SU-DHL-6 (cell line): ENCODE measurements around the gene CACNA1C.

ENCODE experiments used
- H2AFZ ChIP-seq: fragments of 200-600 bp; sonication (generic); 2 replicates; pipeline ENCODE4 v1.6.1; 2014; ENCODE audit warnings: low read depth, mild to moderate bottlenecking, moderate library complexity, mixed read lengths, antibody characterized with exemption, low read length; ENCODE audit not compliant: severe bottlenecking
- H3F3A ChIP-seq: fragments of 200-600 bp; shearing (Covaris generic); 2 replicates; pipeline ENCODE4 v1.6.0; 2016; ENCODE audit warnings: antibody characterized with exemption, mild to moderate bottlenecking; ENCODE audit not compliant: insufficient read depth
- H3K27ac ChIP-seq: fragments of 200-600 bp; sonication (generic); 2 replicates; pipeline ENCODE4 v1.5.1; 2016; ENCODE audit warnings: low read depth, mild to moderate bottlenecking, low read length, moderate library complexity, mixed read lengths
- H3K27me3 ChIP-seq: fragments of 200-600 bp; sonication (generic), shearing (Covaris generic); 2 replicates; pipeline ENCODE4 v1.6.0; 2014; ENCODE audit warnings: mild to moderate bottlenecking, low read length
- H3K36me3 ChIP-seq: fragments of 200-600 bp; sonication (generic); 2 replicates; pipeline ENCODE4 v1.6.1; 2014; ENCODE audit warnings: mild to moderate bottlenecking, low read length, mixed read lengths
- H3K4me2 ChIP-seq: fragments of 300-600, 200-600 bp; shearing (Covaris generic), sonication (generic); 2 replicates; pipeline ENCODE4 v1.6.0; 2014; ENCODE audit warnings: low read length, low read depth, mild to moderate bottlenecking; ENCODE audit not compliant: poor library complexity, severe bottlenecking
- H3K4me3 ChIP-seq: fragments of 200-600 bp; sonication (generic); 2 replicates; pipeline ENCODE4 v1.5.1; 2014; ENCODE audit warnings: antibody characterized with exemption, low read length, mild to moderate bottlenecking, mixed read lengths; ENCODE audit not compliant: insufficient read depth, poor library complexity, severe bottlenecking
- H3K79me2 ChIP-seq: fragments of 200-600 bp; sonication (generic); 2 replicates; pipeline ENCODE4 v1.6.1; 2014; ENCODE audit warnings: mild to moderate bottlenecking, low read length, moderate library complexity; ENCODE audit not compliant: insufficient read depth
- H3K9ac ChIP-seq: fragments of 200-600 bp; sonication (generic); 2 replicates; pipeline ENCODE4 v1.7.0; 2014; ENCODE audit warnings: mild to moderate bottlenecking, low read length
- H3K9me2 ChIP-seq: fragments of 200-600 bp; sonication (generic); replicated peaks from 2 replicates; pipeline ENCODE4 v1.6.1; 2014; ENCODE audit warnings: low read length; ENCODE audit not compliant: insufficient read depth
- H3K9me3 ChIP-seq: fragments of 200-600 bp; sonication (generic); 2 replicates; pipeline ENCODE4 v1.6.1; 2014; ENCODE audit warnings: low read length, mixed read lengths; ENCODE audit not compliant: insufficient read depth
- H4K20me1 ChIP-seq: fragments of 200-600 bp; sonication (generic); 2 replicates; pipeline ENCODE4 v1.6.1; 2014; ENCODE audit warnings: low read depth, mild to moderate bottlenecking, antibody characterized with exemption, low read length, moderate library complexity, mixed read lengths
- EZH2phosphoT487 ChIP-seq: fragments of 200-600 bp; sonication (generic), shearing (Covaris generic); conservative IDR thresholded peaks from 2 replicates; pipeline ENCODE4 v1.6.1; 2018; ENCODE audit warnings: mild to moderate bottlenecking, antibody characterized with exemption, low read length, moderate library complexity, mixed read lengths
- TF ChIP-seq, protein P1 (sequence below): fragments of 200-600 bp; sonication (generic); IDR thresholded peaks from one replicate; pipeline ENCODE4 v1.5.1; 2017; ENCODE audit warnings: antibody characterized with exemption, mild to moderate bottlenecking, low read length, moderate library complexity; ENCODE audit not compliant: insufficient read depth, poor library complexity, severe bottlenecking

CACNA1C gene

DNA sequence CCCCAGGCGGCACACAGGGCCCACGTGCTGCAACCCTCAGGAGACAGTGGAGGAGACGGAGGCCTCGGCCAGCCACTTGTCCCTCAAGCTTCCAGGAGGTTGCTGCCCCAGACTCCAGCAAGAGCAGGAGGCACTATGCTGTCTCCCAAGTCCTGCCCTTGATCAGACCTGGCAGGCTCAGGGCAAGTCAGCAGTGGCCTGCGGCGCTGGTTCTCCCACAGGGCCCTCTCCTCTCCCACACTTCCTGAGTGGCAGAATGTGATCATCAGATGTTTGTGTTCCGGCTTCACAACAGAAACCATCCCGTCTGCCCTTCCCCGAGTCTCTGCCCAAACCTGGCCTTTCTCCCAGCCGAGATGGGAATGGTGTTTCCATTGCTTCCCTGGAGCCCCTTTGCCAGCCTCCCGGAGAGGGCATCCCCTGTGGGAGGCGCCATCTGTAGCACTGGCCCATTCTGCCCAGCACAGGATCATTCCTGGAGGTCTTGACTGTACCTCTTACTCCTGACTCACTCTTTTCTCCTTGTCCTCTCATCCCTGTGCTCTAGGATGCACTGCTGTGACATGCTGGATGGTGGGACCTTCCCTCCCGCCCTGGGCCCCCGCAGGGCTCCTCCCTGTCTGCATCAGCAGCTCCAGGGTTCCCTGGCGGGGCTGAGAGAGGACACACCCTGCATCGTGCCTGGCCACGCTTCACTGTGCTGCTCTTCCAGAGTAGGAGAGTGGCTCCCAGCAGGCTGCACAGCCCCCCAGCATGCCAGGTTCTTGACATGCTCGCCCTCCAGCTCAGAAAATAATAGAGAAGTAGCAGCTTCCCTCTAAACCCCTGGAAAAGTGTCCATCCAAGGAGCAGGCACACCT is 627.3 kb downstream of the CACNA1C start:
- no peaks in the 10 kb centered on the region for H3K27me3 ChIP-seq
- no peak overlapping the region for H3K4me3 ChIP-seq
- no peak overlapping the region for H3K4me2 ChIP-seq
- TF ChIP-seq, protein P1, sequence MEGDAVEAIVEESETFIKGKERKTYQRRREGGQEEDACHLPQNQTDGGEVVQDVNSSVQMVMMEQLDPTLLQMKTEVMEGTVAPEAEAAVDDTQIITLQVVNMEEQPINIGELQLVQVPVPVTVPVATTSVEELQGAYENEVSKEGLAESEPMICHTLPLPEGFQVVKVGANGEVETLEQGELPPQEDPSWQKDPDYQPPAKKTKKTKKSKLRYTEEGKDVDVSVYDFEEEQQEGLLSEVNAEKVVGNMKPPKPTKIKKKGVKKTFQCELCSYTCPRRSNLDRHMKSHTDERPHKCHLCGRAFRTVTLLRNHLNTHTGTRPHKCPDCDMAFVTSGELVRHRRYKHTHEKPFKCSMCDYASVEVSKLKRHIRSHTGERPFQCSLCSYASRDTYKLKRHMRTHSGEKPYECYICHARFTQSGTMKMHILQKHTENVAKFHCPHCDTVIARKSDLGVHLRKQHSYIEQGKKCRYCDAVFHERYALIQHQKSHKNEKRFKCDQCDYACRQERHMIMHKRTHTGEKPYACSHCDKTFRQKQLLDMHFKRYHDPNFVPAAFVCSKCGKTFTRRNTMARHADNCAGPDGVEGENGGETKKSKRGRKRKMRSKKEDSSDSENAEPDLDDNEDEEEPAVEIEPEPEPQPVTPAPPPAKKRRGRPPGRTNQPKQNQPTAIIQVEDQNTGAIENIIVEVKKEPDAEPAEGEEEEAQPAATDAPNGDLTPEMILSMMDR, result no peak
- TF ChIP-seq EZH2phosphoT487, result no peak
- no peaks in the 10 kb centered on the region for H3K79me2 ChIP-seq
- H3K36me3 ChIP-seq, result no peaks in the 10 kb centered on the region
- no peaks in the 10 kb centered on the region for H3K9me3 ChIP-seq
- no peak overlapping the region for H2AFZ ChIP-seq
- H3K9me2 ChIP-seq, result no peaks in the 10 kb centered on the region
- no peaks in the 10 kb centered on the region for H3F3A ChIP-seq
- no peaks in the 10 kb centered on the region for H4K20me1 ChIP-seq
- no peak overlapping the region for H3K9ac ChIP-seq
- no peak overlapping the region for H3K27ac ChIP-seq

DNA sequence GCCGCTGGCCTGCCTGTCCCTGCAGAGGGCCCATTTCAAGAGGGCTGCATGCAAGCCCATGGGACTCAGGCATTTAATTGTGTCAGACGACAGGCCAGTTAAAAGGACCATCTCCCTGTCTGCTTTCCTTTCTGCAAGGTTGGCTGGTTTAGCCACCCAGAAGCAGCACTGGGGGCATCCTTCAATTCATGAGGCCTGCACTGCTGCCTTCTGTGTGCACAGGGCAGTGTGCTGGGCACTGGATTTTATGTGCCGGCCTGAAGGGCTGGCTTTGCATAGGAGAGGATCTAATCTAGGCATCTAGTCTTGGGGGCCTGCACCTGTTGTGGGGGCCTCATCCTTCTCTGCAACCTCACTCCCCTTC is 627.9 kb downstream of the CACNA1C start:
- TF ChIP-seq, protein P1, result no peak
- TF ChIP-seq EZH2phosphoT487, result no peak
- H4K20me1 ChIP-seq, result no peaks in the 10 kb centered on the region
- H3F3A ChIP-seq, result no peaks in the 10 kb centered on the region
- H3K9me2 ChIP-seq, result no peaks in the 10 kb centered on the region
- H3K9ac ChIP-seq, result no peak overlapping the region
- H3K27me3 ChIP-seq, result no peaks in the 10 kb centered on the region
- no peak overlapping the region for H3K4me3 ChIP-seq
- H3K4me2 ChIP-seq, result no peak overlapping the region
- no peak overlapping the region for H3K27ac ChIP-seq
- no peak overlapping the region for H2AFZ ChIP-seq
- no peaks in the 10 kb centered on the region for H3K79me2 ChIP-seq
- H3K9me3 ChIP-seq, result no peaks in the 10 kb centered on the region
- no peaks in the 10 kb centered on the region for H3K36me3 ChIP-seq

DNA sequence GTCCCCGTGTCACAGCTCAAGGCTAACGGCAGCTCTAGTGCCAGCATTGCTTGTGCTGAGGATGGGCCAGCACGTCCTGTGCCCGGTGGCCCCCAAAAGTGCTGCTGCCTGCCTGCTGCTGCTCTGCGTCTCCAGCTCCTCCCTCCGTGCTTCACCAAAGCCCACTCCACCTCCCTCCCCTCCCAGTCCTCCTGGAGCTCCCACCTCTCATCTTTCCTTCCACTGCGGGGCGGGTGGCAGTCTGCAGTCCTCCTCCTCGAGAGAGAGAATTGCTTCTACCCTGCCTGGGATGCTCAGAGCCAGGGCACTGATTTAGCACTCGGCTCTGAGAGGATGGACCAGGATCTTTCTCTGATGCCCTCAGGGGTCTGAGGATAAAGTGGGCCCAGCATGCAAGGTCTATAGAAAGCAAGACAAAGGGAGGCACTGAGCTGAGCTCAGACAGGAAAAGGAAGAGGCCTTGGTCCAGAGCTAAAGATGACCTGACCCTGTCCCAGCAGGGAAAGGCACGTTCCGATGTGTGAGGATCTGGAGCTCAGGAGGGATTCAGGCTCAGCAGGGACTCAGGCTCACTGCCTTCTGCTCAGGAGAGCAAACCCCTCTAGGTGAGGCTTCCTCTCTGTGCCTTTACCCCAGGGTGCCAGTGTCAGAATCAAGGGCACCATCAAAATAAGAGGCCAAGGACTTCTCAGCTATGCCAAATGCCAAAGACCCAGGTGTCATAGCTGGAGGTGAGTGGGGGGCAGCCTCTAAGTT is 628.8 kb downstream of the CACNA1C start:
- Histone ChIP-seq H3K79me2 (no peaks in the 10 kb centered on the region), H3K4me3 (no peak overlapping the region), H3F3A (no peaks in the 10 kb centered on the region), H3K27ac (no peak overlapping the region), H3K9me2 (no peaks in the 10 kb centered on the region), H3K36me3 (no peaks in the 10 kb centered on the region), H3K9me3 (no peaks in the 10 kb centered on the region), H2AFZ (no peak overlapping the region), H3K9ac (no peak overlapping the region), H4K20me1 (no peaks in the 10 kb centered on the region), H3K27me3 (no peaks in the 10 kb centered on the region), H3K4me2 (no peak overlapping the region)
- TF ChIP-seq, protein P1, result no peak
- no peak for TF ChIP-seq EZH2phosphoT487
